Stimulated activated naive CD8-positive, alpha-beta T cell treated with anti-CD3 and anti-CD28 coated beads, Interleukin-15, Interleukin-2, amounts not matched to agents 100 ng/mL and 50 ng/mL, for 24 hours (primary cell): Measurements from ENCODE around the gene RGL2.

Experiments used
- H3K27ac Mint-ChIP-seq: one replicate; pipeline ENCODE4 v1.8.0; 2021; ENCODE audit warnings: mild to moderate bottlenecking, mixed read lengths
- H3K27me3 Mint-ChIP-seq: one replicate; pipeline ENCODE4 v1.8.0; 2021; ENCODE audit warnings: mixed read lengths
- H3K36me3 Mint-ChIP-seq: one replicate; pipeline ENCODE4 v1.8.0; 2021; ENCODE audit warnings: low read depth, mixed read lengths
- H3K4me1 Mint-ChIP-seq: one replicate; pipeline ENCODE4 v1.8.0; 2021; ENCODE audit warnings: low read depth, mixed read lengths
- H3K4me3 Mint-ChIP-seq: one replicate; pipeline ENCODE4 v1.8.0; 2021; ENCODE audit warnings: mild to moderate bottlenecking, mixed read lengths
- H3K9me3 Mint-ChIP-seq: one replicate; pipeline ENCODE4 v1.8.0; 2021; ENCODE audit warnings: mixed read lengths

RGL2 gene

DNA sequence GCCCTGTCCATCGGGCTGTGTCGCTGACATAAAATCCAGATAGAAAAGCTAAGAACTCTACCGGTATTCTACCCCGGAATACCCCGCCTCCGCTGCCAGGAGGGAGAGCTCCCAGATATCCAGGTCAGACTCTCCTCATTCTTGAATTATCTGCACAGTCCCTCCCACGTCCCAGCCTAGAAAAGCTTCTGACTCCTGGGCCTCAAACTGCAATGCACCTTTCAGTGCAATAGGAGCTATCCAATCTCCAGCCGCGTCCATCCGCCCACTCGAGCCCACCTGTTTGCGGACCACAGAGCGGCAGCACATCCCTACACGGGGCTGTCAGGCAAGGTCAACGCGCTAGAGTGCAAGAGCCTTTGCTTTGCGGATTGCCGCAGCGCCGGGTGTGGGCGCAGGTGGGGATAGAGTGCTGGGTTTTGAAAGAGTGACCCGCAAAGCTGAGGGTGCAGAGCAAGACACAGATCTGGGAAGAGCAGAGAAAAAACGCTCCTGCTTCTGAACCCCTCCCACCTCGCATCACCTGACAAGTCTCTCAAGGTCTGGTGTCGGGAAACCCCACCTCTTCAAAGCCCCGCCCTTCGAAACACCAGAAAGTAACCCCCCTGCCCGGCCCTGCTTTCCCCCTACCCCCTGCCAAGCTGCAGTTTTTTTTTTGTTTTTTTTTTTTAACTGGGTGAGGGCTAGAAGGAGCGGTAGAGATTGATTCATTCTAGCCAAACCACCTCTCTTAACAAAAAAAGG is 13.8 kb upstream of the RGL2 start:
- H3K9me3 Mint-ChIP-seq, result no peaks in the 10 kb centered on the region
- peaks cover 45% of the 10 kb centered on the region for H3K36me3 Mint-ChIP-seq
- no peaks in the 10 kb centered on the region for H3K27me3 Mint-ChIP-seq
- H3K4me1 Mint-ChIP-seq, result peaks cover 62% of the 10 kb centered on the region
- peak overlapping the region; percentile 97 for H3K27ac Mint-ChIP-seq
- peak overlapping the region; percentile 98 for H3K4me3 Mint-ChIP-seq

DNA sequence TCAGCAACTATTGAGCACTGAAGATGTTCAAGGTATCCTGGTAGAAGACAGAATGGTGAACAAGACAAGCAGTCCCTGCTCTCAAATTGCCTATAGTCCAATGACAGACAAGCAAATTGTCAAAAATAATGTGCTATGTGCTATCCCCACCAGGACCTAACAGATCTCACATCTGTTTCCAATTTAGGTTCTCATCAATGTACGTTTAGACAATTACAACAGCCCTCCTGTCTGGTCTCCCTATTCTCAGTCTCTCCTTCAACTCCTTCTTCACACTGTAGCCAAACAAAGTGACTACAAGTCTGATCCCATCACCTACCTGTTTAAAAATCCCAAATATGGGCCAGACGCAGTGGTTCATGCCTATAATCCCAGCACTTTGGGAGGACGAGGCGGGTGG is 7.6 kb upstream of the RGL2 start:
- no peaks in the 10 kb centered on the region for H3K27me3 Mint-ChIP-seq
- H3K4me3 Mint-ChIP-seq, result no peak overlapping the region
- H3K9me3 Mint-ChIP-seq, result no peaks in the 10 kb centered on the region
- peaks cover 44% of the 10 kb centered on the region for H3K4me1 Mint-ChIP-seq
- H3K36me3 Mint-ChIP-seq, result peaks cover 51% of the 10 kb centered on the region
- H3K27ac Mint-ChIP-seq, result peak overlapping the region; percentile 65

DNA sequence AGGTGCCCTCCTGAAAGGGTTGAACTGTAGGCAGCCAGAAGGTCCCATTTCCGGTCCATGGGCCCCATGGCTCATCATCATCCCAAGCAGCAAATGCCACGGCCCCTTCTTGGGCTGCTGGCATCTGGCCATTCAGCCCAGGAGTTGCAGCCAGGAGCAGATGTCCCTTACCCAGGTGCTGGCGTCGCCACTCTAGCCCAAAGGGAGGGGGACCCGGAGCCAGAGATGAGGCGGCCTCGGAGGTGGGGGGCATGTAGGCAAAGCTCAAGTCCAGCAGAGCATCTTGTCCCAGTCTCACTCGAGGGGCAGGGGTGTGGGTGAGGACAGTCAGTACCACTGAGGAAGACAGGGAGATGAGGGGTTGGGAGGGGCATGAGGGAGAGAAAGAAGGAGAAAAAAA is 6.3 kb upstream of the RGL2 start:
- peaks cover 48% of the 10 kb centered on the region for H3K4me1 Mint-ChIP-seq
- H3K27ac Mint-ChIP-seq, result no peak overlapping the region
- H3K36me3 Mint-ChIP-seq, result peaks cover 51% of the 10 kb centered on the region
- H3K4me3 Mint-ChIP-seq, result no peak overlapping the region
- no peaks in the 10 kb centered on the region for H3K9me3 Mint-ChIP-seq
- H3K27me3 Mint-ChIP-seq, result no peaks in the 10 kb centered on the region

DNA sequence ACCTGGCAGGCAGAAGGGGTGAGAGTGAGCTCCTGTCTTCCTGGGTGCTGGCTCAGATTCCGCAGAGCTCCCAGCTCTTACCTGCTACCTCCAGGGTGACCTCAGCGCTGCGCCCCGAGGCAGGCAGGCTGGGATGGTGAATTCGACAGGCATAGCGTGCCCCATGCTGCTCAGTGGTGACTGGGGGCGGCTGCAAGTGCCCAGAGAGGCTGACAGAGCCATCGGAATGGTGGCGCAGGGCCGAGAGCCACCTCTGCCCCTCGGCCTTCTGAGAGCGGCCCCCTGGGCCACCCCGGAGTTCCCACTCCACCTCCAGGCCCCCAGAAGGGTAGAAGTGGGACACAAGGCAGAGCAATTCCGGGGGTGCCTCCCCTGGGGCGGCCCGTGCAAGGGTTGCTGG is 5.5 kb upstream of the RGL2 start:
- Mint-ChIP-seq H3K4me3 (no peak overlapping the region), H3K36me3 (peaks cover 55% of the 10 kb centered on the region), H3K27ac (no peak overlapping the region), H3K4me1 (peaks cover 55% of the 10 kb centered on the region), H3K27me3 (no peaks in the 10 kb centered on the region), H3K9me3 (no peaks in the 10 kb centered on the region)

DNA sequence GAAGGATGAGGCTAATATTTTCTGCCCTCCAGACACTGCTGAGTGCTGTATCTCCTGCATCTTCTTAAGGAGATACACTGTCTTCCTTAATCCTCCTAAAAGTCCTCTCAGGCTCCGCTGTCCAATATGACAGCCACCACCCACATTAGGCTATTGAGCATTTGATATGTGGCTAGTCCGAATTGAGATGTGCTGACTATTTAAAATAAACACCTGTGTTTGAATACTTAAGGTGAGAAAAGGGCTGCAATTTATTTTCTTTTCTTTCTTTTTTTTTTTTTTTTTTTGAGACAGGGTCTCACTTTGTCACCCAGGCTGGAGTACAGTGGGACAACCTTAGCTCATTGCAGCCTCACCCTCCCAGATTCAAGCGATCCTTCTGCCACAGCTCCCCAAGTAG is 3.1 kb upstream of the RGL2 start:
- Mint-ChIP-seq H3K27me3 (no peaks in the 10 kb centered on the region), H3K9me3 (no peaks in the 10 kb centered on the region), H3K27ac (no peak overlapping the region), H3K4me1 (peaks cover 54% of the 10 kb centered on the region), H3K36me3 (peaks cover 41% of the 10 kb centered on the region), H3K4me3 (no peak overlapping the region)

DNA sequence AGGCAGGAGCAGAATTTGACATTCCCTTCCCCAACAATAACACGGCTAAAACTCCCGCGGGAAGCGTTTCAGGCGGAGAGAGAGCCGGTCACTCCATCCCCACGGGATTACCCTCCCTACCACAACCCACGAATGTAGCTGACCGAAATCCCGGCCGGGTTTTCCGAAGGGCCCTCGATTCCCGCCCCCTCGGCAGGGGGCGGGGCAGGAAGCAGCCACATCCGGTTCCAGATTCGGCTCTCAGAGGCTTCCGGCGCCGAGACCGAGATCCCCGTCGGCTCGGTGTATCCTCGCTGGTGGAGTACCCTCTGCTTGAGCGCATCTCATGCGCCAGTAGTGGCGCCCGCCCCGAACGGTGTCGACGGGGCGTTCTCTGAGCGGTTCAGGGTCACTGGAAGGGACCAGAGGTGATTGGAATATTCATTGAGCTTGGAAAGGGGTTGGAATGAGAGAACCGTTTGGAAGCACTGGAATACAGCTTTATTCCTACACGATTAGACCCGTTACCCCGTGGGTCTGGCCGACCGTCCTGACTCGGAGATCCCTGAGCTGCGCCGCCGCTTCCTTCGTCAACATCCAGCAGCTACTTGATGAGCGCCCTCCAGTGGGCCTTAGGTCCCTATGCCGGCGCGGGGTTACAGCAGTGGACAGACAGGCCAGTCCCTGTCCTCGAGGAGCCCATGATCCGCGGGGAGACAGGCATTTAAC is 649 bp upstream of the RGL2 start:
- H3K36me3 Mint-ChIP-seq, result peaks cover 37% of the 10 kb centered on the region
- no peaks in the 10 kb centered on the region for H3K27me3 Mint-ChIP-seq
- no peaks in the 10 kb centered on the region for H3K9me3 Mint-ChIP-seq
- H3K4me3 Mint-ChIP-seq, result peak overlapping the region; percentile 98
- H3K27ac Mint-ChIP-seq, result peak overlapping the region; percentile 95
- H3K4me1 Mint-ChIP-seq, result peaks cover 45% of the 10 kb centered on the region

- peaks cover 35% of the 10 kb centered on the region for H3K36me3 Mint-ChIP-seq
- peak overlapping the region; percentile 98 for H3K4me3 Mint-ChIP-seq
Measured at GRCh38 chr6:33297956-33298772, 578 bp downstream of the RGL2 start.

GRCh38 chr6:33297406-33297955 is 1.3 kb downstream of the RGL2 start:
- H3K4me3 Mint-ChIP-seq, result peak overlapping the region; percentile 98
- peaks cover 38% of the 10 kb centered on the region for H3K4me1 Mint-ChIP-seq
- no peaks in the 10 kb centered on the region for H3K9me3 Mint-ChIP-seq
- H3K27ac Mint-ChIP-seq, result no peak overlapping the region
- H3K36me3 Mint-ChIP-seq, result peaks cover 39% of the 10 kb centered on the region
- H3K27me3 Mint-ChIP-seq, result no peaks in the 10 kb centered on the region

More at GRCh38 chr6:33297956-33298772, 578 bp downstream of the RGL2 start:
- peaks cover 38% of the 10 kb centered on the region for H3K4me1 Mint-ChIP-seq
- H3K27ac Mint-ChIP-seq, result peak overlapping the region; percentile 98
- no peaks in the 10 kb centered on the region for H3K9me3 Mint-ChIP-seq
- H3K27me3 Mint-ChIP-seq, result no peaks in the 10 kb centered on the region

DNA sequence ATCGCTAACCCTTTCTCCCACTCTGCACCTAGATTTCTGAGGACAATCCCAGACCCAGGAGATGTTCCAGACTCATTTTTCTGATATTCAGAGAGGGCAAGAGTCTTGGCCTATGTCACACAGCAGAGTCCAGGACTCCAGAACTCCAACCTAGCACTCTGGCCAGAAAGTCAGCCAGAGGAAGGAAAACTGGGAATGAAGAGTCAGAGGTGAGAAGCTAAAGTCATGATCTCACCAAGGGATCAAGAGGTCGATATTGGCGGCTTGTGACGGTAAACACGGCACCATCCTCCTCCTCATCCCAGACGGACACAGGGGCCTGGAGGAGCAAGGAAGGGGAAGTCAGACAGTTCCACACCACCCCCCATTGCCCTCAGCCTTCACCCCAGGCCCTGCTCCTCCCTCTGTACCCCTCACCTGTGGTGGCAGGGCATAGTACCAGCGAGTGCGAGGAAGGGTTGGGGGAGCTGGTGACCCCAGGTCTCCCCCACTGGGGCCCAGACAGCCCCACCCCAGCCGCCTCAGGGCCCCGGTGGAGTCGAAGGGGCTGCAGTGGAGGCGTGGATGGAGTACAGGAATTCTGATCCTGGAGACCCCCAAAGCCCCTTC is 1.8 kb downstream of the RGL2 start:
- H3K4me1 Mint-ChIP-seq, result peaks cover 38% of the 10 kb centered on the region
- H3K4me3 Mint-ChIP-seq, result peak overlapping the region; percentile 98
- no peaks in the 10 kb centered on the region for H3K9me3 Mint-ChIP-seq
- H3K27ac Mint-ChIP-seq, result peak overlapping the region; percentile 63
- no peaks in the 10 kb centered on the region for H3K27me3 Mint-ChIP-seq
- peaks cover 40% of the 10 kb centered on the region for H3K36me3 Mint-ChIP-seq

GRCh38 chr6:33295621-33296369 is 2.9 kb downstream of the RGL2 start:
- Mint-ChIP-seq H3K27ac (no peak overlapping the region), H3K36me3 (peaks cover 39% of the 10 kb centered on the region), H3K4me3 (no peak overlapping the region), H3K27me3 (no peaks in the 10 kb centered on the region), H3K4me1 (peaks cover 40% of the 10 kb centered on the region), H3K9me3 (no peaks in the 10 kb centered on the region)

DNA sequence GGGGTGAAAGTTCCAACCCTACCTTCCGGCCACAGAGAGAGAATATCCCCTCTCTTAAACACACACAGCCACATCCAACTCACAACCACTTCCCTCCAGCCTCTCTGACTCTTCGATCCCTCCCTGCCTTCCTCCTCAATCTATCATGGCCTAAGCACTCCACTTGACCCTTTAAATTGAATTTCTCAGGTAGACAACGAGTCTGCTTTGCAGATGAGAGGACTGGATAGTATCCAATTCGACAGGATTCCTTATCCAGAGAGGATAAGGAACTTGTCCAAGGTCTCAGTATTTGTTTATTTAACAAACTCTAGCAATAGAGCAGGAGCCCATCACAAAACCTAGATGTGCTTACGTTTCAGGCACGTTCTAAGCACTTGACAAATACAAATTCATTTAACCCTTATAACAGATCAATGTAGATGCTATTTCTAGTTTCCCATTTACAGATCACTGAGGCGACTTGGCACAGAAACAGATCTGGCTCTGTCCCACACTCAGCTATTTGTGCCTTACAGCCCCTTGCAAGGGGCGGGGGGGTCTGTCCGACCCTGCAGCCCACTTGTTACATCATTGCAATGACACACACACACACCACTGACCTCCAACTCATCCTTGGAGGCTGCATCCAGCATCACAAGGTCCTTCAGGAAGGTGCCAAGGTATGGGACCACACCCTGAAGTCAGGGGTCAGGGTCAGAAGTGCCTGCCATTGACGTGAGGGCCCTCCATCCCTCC is 4.5 kb downstream of the RGL2 start:
- Mint-ChIP-seq H3K4me1 (peaks cover 38% of the 10 kb centered on the region), H3K27ac (peak overlapping the region; percentile 21), H3K9me3 (no peaks in the 10 kb centered on the region), H3K36me3 (peaks cover 37% of the 10 kb centered on the region), H3K27me3 (no peaks in the 10 kb centered on the region), H3K4me3 (no peak overlapping the region)

- Mint-ChIP-seq H3K4me1 (peaks cover 46% of the 10 kb centered on the region), H3K27me3 (no peaks in the 10 kb centered on the region), H3K27ac (no peak overlapping the region), H3K36me3 (peaks cover 43% of the 10 kb centered on the region), H3K4me3 (no peak overlapping the region), H3K9me3 (no peaks in the 10 kb centered on the region)
Measured at GRCh38 chr6:33292996-33293682, 5.6 kb downstream of the RGL2 start.

- Mint-ChIP-seq H3K36me3 (peaks cover 59% of the 10 kb centered on the region), H3K4me1 (peaks cover 50% of the 10 kb centered on the region), H3K27me3 (no peaks in the 10 kb centered on the region), H3K27ac (peak overlapping the region; percentile 98), H3K4me3 (peak overlapping the region; percentile 99), H3K9me3 (no peaks in the 10 kb centered on the region)
Measured at GRCh38 chr6:33290459-33290858, 8.3 kb downstream of the RGL2 start.
